NCI-H2029 treated with DMSO at 0.1 percent for 48 hours (cell line): Measurements from ENCODE around the gene KBTBD3.

ENCODE experiments used
- DNase-seq: peaks from one replicate; lab custom pipeline; 2025; lab: John Stamatoyannopoulos, UW

KBTBD3 gene

GRCh38 chr11:106076919-106077608 lies at the start of gene KBTBD3:
KBTBD3 (minus strand) TSS chr11:106077347; CDS start chr11:106059097, 18,250 bp downstream.
- peak; percentile 93 for DNase-seq

GRCh38 chr11:106121570-106122320 lies 44.6 kb upstream of the KBTBD3 start:
- DNase-seq = no peak

GRCh38 chr11:106105986-106106385 lies 28.8 kb upstream of the KBTBD3 start:
- DNase-seq = no peak

GRCh38 chr11:106101819-106102218 lies 24.7 kb upstream of the KBTBD3 start:
- DNase-seq = no peak

GRCh38 chr11:106101370-106101769 lies 24.2 kb upstream of the KBTBD3 start:
- no peak for DNase-seq

- no peak for DNase-seq
These were observed 21.9 kb upstream of the KBTBD3 start for GRCh38 chr11:106098893-106099553.

GRCh38 chr11:106092446-106092845 lies 15.3 kb upstream of the KBTBD3 start:
- no peak for DNase-seq

- no peak for DNase-seq
These were observed 14.5 kb upstream of the KBTBD3 start for GRCh38 chr11:106091480-106092123.

GRCh38 chr11:106088896-106089295 lies 11.7 kb upstream of the KBTBD3 start:
- DNase-seq = no peak

GRCh38 chr11:106087815-106088435 lies 10.8 kb upstream of the KBTBD3 start:
- peak; percentile 15 for DNase-seq

GRCh38 chr11:106086850-106087249 lies 9.7 kb upstream of the KBTBD3 start:
- DNase-seq = no peak

- DNase-seq = no peak
These were observed 9.0 kb upstream of the KBTBD3 start for GRCh38 chr11:106086135-106086534.

GRCh38 chr11:106082096-106082495 lies 4.9 kb upstream of the KBTBD3 start:
- DNase-seq = no peak

- DNase-seq = peak; percentile 53
These were observed 685 bp upstream of the KBTBD3 start, which contains the start of gene AASDHPPT for GRCh38 chr11:106077609-106078455. AASDHPPT (plus strand) TSS chr11:106077662; CDS start chr11:106077711, 49 bp downstream.

- DNase-seq = no peak
These were observed 802 bp downstream of the KBTBD3 start for GRCh38 chr11:106076171-106076918.

- DNase-seq = no peak
These were observed 4.3 kb downstream of the KBTBD3 start for GRCh38 chr11:106072804-106073203.

- no peak for DNase-seq
These were observed 6.5 kb downstream of the KBTBD3 start for GRCh38 chr11:106070606-106071005.

- DNase-seq = no peak
These were observed 14.1 kb downstream of the KBTBD3 start for GRCh38 chr11:106063009-106063408.

GRCh38 chr11:106061954-106062949 lies 14.9 kb downstream of the KBTBD3 start:
- no peak for DNase-seq
